GM19328 (cell line): ENCODE measurements around the gene STAT3.

Experiments
- ATAC-seq: cut with Tn5 transposase; IDR thresholded peaks from one replicate; pipeline ENCODE4 v1.9.1; 2021; ENCODE audit warnings: mild to moderate bottlenecking, moderate library complexity; ENCODE audit not compliant: unreplicated experiment

The STAT3 gene

DNA sequence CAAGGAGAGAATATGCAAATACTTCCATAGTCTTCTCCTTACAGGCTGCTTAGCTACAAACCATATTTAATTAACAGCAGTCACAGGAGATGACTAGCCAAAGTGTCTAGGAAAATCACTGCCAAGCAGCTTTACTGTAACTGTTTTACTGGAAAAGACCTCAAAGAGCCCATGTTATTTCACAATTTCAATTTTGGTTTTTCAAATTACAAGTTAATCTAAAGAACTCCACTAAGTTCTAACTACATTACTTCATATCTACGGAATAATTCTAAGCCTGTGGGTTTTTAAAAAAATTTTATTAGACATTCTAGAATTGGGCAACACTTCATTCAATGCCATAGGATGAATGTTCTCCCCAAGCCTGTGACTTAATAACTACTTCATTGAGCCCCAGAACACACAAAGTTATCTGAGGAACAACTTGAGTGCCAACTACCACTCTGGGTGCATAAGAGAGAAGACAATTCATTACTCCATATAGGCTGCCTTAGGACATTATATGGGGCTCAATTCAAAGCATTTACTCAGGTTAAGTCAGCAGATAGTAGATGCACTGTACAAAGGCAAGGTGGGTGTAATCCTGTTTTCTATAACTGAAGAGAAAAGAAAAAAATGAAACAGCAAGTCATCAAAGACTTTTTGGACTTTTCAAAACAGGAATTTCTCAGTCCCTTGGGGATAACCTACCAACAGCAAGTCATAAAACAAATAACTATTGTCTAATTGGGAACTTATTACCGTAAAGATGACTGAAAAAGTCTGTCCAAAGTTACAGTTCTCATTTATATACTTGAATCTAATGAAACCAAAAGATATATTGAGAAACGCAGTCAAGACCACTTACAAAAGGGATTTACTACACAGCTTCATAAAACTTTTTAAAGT lies 33.0 kb downstream of the STAT3 start:
- ATAC-seq, result no peak

DNA sequence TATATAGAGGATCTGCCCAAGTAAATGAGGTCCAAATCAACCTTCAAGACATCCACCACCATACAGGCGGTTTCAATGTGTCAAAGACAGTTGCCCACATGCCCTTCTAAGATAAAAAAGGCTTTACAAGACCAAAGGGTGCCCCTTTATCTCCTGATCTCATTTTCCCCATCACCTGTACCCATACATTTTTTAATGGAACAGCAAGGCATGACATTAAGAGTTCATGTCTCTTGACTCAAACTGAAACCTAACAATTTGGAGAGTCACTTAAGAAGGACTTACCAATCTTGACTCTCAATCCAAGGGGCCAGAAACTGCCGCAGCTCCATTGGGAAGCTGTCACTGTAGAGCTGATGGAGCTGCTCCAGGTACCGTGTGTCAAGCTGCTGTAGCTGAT lies 40.1 kb downstream of the STAT3 start:
- no peak for ATAC-seq

DNA sequence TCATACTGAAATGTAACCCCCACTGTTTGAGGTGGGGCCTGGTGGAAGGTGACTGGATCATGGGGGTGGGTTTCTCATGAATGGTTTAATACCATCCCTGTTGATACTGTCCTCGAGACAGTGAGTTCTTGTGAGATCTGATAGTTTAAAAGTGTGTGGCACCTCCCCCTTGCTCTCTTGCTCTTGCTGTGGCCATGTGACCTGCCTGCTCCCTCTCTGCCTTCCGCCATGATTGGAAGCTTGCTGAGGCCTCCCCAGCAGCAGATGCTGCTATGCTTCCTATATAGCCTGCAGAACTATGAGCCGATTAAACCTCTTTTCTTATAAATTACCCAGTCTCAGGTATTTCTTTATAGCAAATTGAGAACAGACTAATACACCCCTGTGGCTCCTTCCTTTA lies 40.6 kb downstream of the STAT3 start:
- ATAC-seq, result no peak

DNA sequence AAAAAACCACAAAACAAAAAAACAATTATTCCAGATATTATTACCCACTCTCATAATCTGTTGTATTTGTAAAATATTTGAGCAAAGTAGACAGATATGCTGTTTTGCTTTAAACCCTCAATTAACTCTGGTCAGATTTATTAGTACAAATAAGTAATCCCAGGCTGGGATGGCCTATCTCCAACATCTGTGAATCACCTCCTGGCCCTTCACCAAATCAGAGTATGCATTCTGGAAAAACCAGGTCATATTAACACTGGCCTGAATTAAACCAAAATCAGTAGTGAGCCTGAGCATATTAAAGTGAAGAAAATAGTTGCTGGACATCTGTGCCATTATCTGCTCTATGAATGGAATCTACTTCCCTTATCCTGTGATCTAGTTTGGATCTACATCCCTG lies 41.0 kb downstream of the STAT3 start:
- no peak for ATAC-seq

DNA sequence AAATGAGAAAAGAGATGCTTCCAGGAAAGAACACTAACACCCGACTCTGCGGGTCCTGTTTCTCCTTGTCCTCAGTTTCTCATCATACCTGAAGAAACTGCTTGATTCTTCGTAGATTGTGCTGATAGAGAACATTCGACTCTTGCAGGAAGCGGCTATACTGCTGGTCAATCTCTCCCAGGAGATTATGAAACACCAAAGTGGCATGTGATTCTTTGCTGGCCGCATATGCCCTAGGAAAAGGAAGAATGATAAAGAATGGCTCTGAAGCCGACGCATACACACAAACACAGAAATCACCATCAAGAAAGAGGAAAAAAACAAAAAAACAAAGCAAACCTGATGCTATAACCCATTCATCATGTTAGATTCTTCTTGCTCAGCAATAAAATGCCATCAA lies 41.8 kb downstream of the STAT3 start:
- no peak for ATAC-seq

DNA sequence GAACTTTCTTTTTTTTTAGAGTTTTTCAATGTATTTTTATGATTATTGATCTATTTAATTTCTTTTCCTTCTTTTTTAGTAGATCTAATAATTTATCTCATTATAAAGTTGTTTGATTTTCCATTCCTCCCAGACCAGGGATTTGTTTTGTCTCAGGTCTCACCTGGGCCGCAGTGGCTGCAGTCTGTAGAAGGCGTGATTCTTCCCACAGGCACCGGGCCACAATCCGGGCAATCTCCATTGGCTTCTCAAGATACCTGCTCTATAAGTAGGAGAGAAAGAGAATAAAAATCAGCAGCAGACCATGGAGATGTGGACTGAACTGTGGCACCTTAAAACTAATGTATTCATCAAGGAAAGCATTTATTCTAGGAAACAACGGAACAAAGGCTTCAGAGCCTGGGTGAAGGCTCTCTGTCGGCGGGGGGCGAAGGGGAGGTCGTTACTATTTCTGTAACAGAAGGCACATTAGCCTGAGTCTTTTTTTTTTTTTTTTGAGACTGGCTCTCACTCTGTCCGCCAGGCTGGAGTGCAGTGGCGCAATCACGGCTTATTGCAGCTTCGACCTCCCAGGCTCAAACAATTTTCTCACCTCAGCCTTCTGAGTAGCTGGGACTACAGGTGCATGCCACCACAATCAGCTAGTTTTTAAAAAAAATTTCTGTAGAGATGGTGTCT lies 42.7 kb downstream of the STAT3 start:
- ATAC-seq, result no peak

DNA sequence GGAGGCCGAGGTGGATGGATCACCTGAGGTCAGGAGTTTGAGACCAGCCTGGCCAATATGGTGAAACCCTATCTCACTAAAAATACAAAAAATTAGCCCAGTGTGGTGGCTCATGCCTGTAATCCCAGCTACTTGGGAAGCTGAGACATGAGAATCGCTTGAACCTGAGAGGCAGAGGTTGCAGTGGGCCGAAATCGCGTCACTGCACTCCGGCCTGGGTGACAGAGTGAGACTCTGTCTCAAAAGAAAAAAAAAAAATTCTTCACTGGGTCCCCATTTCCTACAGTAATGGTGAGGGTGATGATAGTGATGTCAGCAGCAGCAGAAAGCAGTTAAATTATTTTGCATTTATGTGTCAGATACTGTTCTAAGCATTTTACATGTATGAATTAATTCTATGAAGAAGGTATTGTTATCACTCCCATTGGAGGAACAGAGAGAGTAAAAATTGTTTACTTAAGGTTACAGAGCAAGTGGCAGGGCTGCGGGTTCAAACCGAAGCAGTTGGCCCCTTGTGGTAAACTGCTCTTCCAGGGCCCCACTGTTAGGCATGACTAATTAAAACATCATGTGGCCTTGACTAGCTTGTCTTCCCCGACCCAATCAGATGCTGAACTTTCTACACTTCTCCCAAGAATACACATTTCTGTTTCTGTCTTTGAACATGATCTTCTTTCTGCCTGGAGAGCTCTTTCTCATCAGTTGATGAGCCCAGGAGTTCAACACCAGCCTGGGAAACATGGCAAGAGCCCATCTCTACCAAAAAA lies 45.8 kb downstream of the STAT3 start:
- no peak for ATAC-seq

DNA sequence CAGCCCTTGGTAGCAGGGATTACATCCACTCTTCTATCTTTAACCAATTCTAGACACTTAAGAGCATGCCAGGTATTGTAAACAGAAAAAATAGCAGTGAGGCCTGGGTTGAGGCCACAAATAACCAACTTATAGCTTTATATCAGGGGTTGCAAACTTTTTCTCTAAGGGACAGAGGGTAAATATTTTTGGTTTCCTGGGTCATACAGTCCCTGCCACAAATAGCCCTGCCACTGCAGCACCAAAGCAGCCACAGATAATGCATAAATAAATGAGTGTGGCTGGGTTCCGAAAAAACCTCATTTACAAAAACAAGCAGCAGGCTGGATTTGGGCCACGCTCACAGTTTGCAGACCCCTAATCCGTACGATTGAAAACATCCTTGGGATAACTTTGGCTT lies 46.7 kb downstream of the STAT3 start:
- ATAC-seq, result no peak

DNA sequence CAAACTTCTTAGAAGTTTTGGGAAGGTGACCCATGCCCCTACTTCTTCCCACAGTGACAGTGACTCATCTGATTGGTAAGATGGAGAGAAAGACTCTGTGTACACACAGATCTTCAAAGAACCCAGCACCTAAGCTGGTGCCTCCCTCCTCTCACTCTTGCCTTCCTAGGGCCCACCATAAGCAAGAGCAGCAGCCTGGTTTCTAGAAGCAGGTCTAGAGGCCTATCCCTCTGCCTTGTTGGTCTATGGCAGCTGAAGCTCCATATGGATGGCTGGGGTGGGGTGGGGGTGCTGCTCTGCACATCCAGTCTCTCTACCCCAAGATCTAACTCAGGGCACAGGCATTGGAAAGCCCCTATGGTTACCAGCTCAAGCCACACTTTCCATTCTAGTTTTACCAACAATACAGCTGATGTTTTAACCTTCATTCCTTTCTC lies 47.5 kb downstream of the STAT3 start:
- ATAC-seq, result no peak

DNA sequence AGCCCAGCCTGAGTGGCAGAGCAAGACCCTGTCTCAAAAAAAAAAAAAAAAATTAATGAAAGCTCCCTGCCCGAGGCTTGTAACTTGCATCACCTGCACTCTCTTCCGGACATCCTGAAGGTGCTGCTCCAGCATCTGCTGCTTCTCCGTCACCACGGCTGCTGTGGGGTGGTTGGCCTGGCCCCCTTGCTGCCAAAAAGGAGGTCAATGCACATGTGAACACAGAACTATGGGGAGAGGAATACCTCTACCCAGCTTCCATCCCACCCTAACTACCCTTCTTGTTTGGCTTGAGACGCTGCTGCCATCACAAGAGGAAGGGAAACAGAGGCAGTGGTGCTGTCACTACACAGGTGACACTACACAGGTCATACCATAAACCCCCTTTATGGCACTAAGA lies 49.0 kb downstream of the STAT3 start:
- no peak for ATAC-seq

DNA sequence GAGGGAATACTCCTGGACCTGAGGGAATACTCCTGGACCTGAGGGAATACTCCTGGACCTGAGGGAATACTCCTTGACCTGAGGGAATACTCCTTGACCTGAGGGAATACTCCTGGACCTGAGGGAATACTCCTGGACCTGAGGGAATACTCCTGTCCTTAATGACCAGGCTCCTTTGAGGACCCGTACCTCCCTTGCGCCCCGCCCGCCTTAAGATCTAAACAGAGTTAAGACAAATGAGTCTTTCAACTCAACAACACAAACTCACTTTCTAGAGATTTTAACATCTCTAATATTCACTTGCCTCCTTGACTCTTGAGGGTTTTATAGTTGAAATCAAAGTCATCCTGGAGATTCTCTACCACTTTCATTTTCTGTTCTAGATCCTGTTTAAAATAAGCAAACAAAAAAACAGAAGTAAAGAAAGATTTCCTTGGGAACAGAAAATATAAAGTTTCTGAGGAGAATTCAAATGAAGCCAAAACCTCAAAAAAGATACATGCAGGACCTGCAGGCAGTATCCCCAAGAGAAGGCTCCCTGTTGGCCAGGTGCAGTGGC lies 49.7 kb downstream of the STAT3 start:
- ATAC-seq, result no peak

DNA sequence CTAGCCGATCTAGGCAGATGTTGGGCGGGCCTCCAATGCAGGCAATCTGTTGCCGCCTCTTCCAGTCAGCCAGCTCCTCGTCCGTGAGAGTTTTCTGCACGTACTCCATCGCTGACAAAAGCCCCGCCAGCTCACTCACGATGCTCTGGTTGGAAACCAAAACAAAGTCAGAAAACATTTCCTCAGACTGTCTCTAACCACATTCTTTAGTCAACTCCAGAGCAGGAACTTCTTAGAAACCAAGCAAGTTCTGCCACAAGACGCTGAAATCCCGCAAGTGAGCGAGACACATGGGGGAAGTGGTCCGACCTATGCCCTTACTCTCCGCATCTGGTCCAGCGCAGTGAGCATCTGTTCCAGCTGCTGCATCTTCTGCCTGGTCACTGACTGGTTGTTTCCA lies 50.8 kb downstream of the STAT3 start:
- ATAC-seq, result no peak

DNA sequence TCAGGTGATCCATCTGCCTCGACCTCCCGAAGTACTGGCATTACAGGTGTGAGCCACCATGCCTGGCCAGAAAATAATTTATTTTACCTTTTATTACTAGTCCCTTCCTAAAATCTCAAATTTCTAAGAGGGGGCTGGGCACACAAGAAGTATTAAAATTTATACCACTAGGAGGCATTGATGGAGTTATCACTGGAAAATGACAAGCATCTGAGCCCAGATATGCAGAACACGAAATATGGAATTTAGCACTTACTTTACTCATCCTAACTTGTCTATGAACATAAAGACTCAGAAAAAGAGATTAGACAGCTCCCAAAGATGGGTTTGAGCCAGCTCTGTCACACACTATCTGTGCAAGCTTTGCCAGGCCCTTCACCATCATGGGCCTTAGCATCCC lies 53.6 kb downstream of the STAT3 start:
- ATAC-seq, result no peak

DNA sequence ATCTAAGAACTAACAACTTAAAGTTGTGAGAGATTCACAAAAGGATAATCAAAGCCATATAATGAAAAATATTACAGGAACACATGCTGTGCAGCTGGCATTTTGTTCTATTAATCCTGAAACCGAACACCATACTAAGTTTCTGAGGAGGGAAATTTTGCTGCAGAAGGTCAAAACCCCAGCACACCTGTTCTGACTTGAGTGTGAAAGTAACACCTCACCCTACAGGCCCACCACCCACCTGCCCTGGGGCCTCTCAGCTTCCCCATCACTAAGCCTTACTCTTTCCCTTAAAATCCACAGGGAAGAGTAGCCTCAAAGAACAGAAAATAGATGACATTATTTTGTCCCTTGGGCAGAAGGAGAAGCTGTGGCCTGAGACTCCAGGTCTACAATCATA lies 55.2 kb downstream of the STAT3 start:
- ATAC-seq, result no peak

DNA sequence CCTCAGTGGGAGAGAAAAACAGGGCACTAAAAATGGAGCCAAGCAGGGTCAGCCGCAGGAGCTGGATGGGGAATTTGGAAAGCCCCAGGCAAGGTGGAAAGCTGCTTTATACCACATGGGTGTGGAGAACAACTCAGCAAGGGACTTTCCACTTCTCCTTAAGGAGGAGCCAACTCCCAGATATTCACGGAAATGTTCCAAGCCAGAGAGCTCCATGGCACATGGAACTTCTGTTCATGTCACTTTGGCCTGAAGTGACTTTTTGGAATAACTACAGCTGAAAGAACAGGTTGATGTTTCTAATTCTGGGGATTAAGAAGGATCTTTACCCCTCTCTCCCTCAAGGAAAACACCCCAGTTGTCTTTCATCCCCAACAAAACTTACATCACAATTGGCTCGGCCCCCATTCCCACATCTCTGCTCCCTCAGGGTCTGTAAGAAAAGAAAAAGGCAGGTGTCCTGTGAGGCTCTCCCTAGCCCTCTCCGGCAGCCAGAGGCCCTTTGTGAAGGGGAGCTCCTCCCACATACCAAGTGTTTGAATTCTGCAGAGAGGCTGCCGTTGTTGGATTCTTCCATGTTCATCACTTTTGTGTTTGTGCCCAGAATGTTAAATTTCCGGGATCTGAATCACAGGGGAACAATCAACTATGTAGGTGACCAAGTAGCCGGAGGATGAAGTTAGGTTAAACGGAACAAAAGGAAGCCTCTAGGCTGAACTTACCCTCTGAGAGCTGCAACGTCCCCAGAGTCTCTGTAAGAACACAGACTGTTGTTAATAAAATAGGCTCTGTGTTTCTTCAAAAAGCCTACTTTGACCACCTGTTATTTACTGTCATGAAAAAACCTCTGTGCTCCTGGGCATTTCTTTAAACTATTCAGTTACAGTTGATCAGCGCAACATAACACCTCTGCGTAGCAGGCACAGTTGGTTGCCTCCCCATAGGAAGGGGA lies 58.9 kb downstream of the STAT3 start:
- ATAC-seq, result no peak

DNA sequence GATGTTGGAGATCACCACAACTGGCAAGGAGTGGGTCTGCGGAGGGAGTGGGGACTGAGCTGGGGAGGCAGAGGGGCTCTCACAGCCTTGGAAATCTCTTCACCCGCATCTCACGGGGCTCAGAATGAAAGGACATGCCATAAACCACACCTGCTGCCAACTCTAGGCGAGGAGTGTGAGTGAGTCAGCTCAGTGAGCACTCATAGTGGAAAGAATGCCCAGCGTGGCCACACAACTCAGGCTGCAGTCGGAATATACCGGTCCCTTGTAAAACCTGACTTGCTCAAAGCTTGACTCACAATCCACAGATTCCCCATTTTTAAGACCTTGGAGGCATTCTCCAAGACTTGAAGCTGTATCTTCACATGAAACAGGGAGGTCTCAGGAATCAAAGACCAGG lies 63.2 kb downstream of the STAT3 start:
- ATAC-seq, result no peak

DNA sequence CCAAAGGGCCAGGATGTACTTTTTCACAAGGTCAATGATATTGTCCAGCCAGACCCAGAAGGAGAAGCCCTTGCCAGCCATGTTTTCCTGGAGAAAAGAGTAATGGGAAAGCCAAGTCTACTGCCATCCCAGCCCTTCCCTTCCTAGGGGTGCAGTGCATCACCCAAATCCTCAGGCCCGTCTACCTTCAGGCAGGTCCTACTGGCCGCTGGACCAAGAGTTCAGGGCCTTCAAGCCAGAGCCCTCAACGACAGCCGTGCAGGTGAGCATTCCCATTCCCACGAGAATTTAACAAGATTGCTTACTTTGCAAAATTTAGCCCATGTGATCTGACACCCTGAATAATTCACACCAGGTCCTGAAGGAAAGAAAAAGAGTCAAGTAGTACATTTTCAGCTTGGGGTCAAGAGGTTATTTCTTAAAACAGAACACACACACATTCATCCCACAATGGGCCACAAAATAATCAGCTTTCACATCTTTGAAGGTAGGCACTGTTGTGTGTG lies 64.9 kb downstream of the STAT3 start:
- ATAC-seq, result no peak

DNA sequence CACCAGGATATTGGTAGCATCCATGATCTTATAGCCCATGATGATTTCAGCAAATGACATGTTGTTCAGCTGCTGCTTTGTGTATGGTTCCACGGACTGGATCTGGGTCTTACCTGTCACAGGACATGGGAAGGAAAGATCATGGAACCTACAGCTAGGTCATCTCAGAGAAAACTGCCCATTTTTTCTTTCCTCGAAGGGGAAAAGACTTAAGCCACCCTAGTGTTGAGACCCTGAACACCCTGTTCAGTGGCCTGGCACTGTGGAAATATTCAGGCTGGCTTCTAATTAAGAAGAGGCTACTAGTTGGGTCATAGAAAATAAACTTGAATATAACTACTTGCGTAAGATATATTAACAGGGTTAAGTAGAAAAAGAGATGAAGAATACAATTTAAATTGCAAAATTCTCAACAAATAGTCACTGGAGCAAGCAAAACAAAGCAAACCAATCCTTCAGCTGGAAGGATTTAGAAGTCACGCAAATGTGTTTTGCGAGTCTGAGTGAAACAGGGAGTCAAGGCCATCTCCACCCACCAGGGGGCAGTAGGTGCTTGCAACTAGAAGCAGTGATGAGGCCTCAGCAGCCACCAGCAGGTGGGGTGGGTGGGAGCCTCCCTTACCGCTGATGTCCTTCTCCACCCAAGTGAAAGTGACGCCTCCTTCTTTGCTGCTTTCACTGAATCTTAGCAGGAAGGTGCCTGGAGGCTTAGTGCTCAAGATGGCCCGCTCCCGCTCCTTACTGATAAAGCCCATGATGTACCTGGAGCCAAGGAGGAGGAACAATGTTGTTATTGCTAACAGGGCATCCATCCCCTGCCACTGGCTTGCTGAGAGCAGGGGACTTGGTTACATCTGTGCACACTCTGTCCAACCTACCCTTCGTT lies 65.6 kb downstream of the STAT3 start:
- no peak for ATAC-seq

DNA sequence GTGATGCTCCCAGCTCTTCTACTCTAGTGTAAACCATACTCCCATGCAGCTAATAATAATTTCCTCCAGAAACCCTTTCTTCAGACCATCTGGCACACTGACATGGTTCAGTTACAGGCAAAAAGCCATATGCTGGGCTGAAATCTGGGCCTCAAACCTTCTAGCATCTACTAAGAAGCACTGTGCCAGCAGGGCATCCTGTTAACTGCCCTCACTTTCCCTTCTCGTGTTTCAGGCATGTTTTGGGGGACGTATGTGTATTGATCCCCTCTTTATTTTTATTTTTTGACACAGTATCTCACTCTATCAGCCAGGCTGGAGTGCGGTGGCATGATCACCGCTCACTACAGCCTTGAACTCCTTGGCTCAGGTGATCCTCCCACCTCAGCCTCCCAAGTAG lies 66.7 kb downstream of the STAT3 start:
- ATAC-seq, result no peak
